HEK293T (cell line): ENCODE measurements around the gene IGIP.
A peak's percentile ranks its signal among the peaks of the same experiment; 100 is the strongest.

Source experiments
- CTCF ChIA-PET: fragments of 350-600 bp; formaldehyde crosslinking; extraction: SDS; loops from one replicate; lab custom pipeline; 2021; ENCODE audit warnings: antibody characterized with exemption, inconsistent platforms; lab: Yijun Ruan, JAX
- POLR2A ChIA-PET: fragments of 350-600 bp; formaldehyde crosslinking; extraction: SDS; loops from one replicate; lab custom pipeline; 2020; ENCODE audit warnings: antibody characterized with exemption, inconsistent platforms; lab: Yijun Ruan, JAX
- DNase-seq: peaks from one replicate; pipeline ENCODE4 v3.0.0; 2012; ENCODE audit warnings: mixed read lengths; ENCODE audit errors: extremely low spot score
- ARNT ChIP-seq: fragments of 450-650 bp; IDR thresholded peaks from 2 replicates; pipeline ENCODE4 v1.6.1; 2017; ENCODE audit warnings: mild to moderate bottlenecking
- BHLHE40 ChIP-seq: fragments of 450-650 bp; IDR thresholded peaks from 2 replicates; pipeline ENCODE4 v1.6.1; 2016; ENCODE audit warnings: mild to moderate bottlenecking, moderate library complexity, borderline replicate concordance
- CTBP1 ChIP-seq: fragments of 450-650 bp; IDR thresholded peaks from 2 replicates; pipeline ENCODE4 v1.6.1; 2016; ENCODE audit warnings: borderline replicate concordance
- ELF4 ChIP-seq: fragments of 450-650 bp; IDR thresholded peaks from 2 replicates; pipeline ENCODE4 v1.6.1; 2017; ENCODE audit warnings: antibody characterized with exemption
- FOXA1 ChIP-seq: fragments of 450-650 bp; IDR thresholded peaks from 2 replicates; pipeline ENCODE4 v1.6.1; 2016; ENCODE audit warnings: mild to moderate bottlenecking
- FOXK2 ChIP-seq: fragments of 450-650 bp; IDR thresholded peaks from 2 replicates; pipeline ENCODE4 v1.6.1; 2016; ENCODE audit warnings: mild to moderate bottlenecking
- FOXM1 ChIP-seq: fragments of 450-650 bp; IDR thresholded peaks from 2 replicates; pipeline ENCODE4 v1.6.1; 2017; ENCODE audit warnings: mild to moderate bottlenecking, borderline replicate concordance
- HDGF ChIP-seq: fragments of 450-650 bp; IDR thresholded peaks from 2 replicates; pipeline ENCODE4 v1.6.1; 2017; ENCODE audit warnings: antibody characterized with exemption, borderline replicate concordance
- L3MBTL2 ChIP-seq: fragments of 450-650 bp; conservative IDR thresholded peaks from 2 replicates; pipeline ENCODE4 v1.6.1; 2016; ENCODE audit warnings: mild to moderate bottlenecking
- LEF1 ChIP-seq: fragments of 450-650 bp; IDR thresholded peaks from 2 replicates; pipeline ENCODE4 v1.6.1; 2017; ENCODE audit warnings: mild to moderate bottlenecking, borderline replicate concordance
- NFRKB ChIP-seq: fragments of 450-650 bp; IDR thresholded peaks from 2 replicates; pipeline ENCODE4 v1.6.1; 2016; ENCODE audit warnings: mild to moderate bottlenecking, moderate library complexity
- PKNOX1 ChIP-seq: fragments of 450-650 bp; IDR thresholded peaks from 2 replicates; pipeline ENCODE4 v1.6.1; 2016
- SP1 ChIP-seq: fragments of 450-650 bp; IDR thresholded peaks from 2 replicates; pipeline ENCODE4 v1.6.1; 2017
- SUZ12 ChIP-seq: fragments of 450-650 bp; IDR thresholded peaks from 2 replicates; pipeline ENCODE4 v1.6.1; 2016; ENCODE audit warnings: mild to moderate bottlenecking
- TARDBP ChIP-seq: fragments of 450-650 bp; IDR thresholded peaks from 2 replicates; pipeline ENCODE4 v1.6.1; 2016
- ZNF384 ChIP-seq: fragments of 450-650 bp; IDR thresholded peaks from 2 replicates; pipeline ENCODE4 v1.6.1; 2016

The IGIP gene

GRCh38 chr5:140112685-140113179 lies 13.0 kb upstream of the IGIP start:
- CTCF ChIA-PET = interaction anchor here (0.5 to 1.6 kb wide), 6 partner anchors 9 to 443 kb away, joined by 3 to 8 read pairs (median 3); partner anchors contain the start of gene NRG2
- no peak for DNase-seq
- POLR2A ChIA-PET = interaction anchor here (1.1 to 3.8 kb wide), 5 partner anchors 10 to 62 kb away, joined by 3 to 22 read pairs (median 7); partner anchors contain the start of gene CYSTM1
- no peak for TF ChIP-seq ELF4
- no peak for TF ChIP-seq PKNOX1
- no peak for TF ChIP-seq HDGF
- no peak for TF ChIP-seq NFRKB
- no peak for TF ChIP-seq FOXK2
- no peak for TF ChIP-seq ARNT
- no peak for TF ChIP-seq TARDBP
- TF ChIP-seq ZNF384 = no peak

GRCh38 chr5:140113180-140113698 lies 12.5 kb upstream of the IGIP start:
- DNase-seq = no peak
- TF ChIP-seq PKNOX1 = no peak
- TF ChIP-seq NFRKB = no peak
- POLR2A ChIA-PET = interaction anchor here (1.1 to 3.8 kb wide), 5 partner anchors 9 to 62 kb away, joined by 3 to 22 read pairs (median 7); partner anchors contain the start of gene CYSTM1
- CTCF ChIA-PET = interaction anchor here (0.5 to 1.6 kb wide), 4 partner anchors 9 to 70 kb away, joined by 3 to 8 read pairs (median 4); partner anchors contain the start of gene NRG2

DNA sequence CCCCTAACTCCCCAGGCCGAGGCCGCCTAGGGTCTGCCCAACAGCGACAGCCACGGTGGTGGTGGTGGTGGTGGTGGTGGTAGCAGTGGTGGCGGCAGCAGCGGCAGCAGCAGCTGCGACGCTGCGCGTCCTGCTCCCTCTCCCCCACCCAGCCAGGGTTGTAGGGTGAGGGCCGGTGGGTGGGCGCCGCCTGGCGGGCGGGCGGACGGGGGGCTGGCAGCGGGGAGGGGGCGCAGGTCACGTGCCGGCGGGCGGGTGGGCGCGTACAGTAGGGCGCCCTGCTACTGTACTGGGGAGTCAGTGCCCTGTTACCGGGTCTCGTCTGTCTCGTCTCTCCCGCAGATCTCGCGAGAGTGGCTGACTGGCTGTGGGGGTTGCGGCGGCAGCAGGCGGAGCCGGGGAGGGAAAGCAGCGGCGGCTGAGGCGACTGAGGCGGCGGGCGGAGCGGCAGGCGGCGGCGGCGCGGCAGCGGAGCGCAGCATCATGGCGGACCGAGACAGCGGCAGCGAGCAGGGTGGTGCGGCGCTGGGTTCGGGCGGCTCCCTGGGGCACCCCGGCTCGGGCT lies 12.0 kb upstream of the IGIP start, which contains the start of gene PURA:
Gene PURA (plus strand): TSS at position 411 of the 565 bp plus-strand sequence. CDS start 73 bp downstream, at position 484.
- POLR2A ChIA-PET = interaction anchor here (1.4 to 3.8 kb wide), 3 partner anchors 9 to 31 kb away, joined by 3 to 22 read pairs (median 7); no protein-coding TSS in a partner anchor

DNA sequence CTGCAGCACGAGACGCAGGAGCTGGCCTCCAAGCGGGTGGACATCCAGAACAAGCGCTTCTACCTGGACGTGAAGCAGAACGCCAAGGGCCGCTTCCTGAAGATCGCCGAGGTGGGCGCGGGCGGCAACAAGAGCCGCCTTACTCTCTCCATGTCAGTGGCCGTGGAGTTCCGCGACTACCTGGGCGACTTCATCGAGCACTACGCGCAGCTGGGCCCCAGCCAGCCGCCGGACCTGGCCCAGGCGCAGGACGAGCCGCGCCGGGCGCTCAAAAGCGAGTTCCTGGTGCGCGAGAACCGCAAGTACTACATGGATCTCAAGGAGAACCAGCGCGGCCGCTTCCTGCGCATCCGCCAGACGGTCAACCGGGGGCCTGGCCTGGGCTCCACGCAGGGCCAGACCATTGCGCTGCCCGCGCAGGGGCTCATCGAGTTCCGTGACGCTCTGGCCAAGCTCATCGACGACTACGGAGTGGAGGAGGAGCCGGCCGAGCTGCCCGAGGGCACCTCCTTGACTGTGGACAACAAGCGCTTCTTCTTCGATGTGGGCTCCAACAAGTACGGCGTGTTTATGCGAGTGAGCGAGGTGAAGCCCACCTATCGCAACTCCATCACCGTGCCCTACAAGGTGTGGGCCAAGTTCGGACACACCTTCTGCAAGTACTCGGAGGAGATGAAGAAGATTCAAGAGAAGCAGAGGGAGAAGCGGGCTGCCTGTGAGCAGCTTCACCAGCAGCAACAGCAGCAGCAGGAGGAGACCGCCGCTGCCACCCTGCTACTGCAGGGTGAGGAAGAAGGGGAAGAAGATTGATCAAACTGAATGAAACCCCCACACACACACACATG lies 11.2 kb upstream of the IGIP start:
- ChIA-PET POLR2A (interaction anchor here (0.9 to 3.8 kb wide), 4 partner anchors 8 to 76 kb away, joined by 4 to 22 read pairs (median 6); no protein-coding TSS in a partner anchor), CTCF (interaction anchor here (0.9 to 1.7 kb wide), 3 partner anchors 20 to 112 kb away, joined by 3 to 8 read pairs (median 4); no protein-coding TSS in a partner anchor)
- DNase-seq = peak; percentile 28
- TF ChIP-seq HDGF (0 out of 2 replicates have a peak, but pooled peaks have one; percentile 69), FOXK2 (no peak)

More for the DNA sequence above, 12.0 kb upstream of the IGIP start, which contains the start of gene PURA:
- DNase-seq = peak; percentile 89
- TF ChIP-seq PKNOX1 (no peak), ARNT (no peak), FOXM1 (no peak), BHLHE40 (no peak), ELF4 (no peak), SUZ12 (no peak), FOXK2 (no peak), LEF1 (no peak), HDGF (no peak), L3MBTL2 (no peak), SP1 (no peak), NFRKB (no peak), ZNF384 (no peak), FOXA1 (no peak), CTBP1 (no peak), TARDBP (no peak)
- CTCF ChIA-PET = interaction anchor here (0.6 kb wide), 1 partner anchor 40 kb away, joined by 3 read pairs; no protein-coding TSS in a partner anchor

DNA sequence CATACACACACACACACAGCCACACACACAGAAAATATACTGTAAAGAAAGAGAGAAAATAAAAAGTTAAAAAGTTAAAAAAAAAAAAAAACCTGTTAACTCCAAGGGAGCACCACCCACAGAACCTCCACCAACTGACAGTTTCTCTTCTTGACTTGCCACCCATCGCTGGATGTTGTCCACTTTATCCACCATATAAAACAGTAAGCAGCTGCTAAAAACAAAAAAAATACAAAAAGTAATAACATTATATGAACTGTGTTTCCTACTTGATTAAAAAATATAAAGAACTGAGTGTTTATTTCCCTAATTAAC lies 10.6 kb upstream of the IGIP start:
- ChIA-PET CTCF (interaction anchor here (0.6 to 1.7 kb wide), 4 partner anchors 20 to 113 kb away, joined by 3 to 8 read pairs (median 4); no protein-coding TSS in a partner anchor), POLR2A (interaction anchor here (0.6 to 3.8 kb wide), 6 partner anchors 7 to 122 kb away, joined by 3 to 22 read pairs (median 6); no protein-coding TSS in a partner anchor)
- TF ChIP-seq PKNOX1 (no peak), CTBP1 (no peak), BHLHE40 (no peak), HDGF (no peak), L3MBTL2 (no peak), NFRKB (no peak), FOXM1 (no peak), FOXK2 (no peak), LEF1 (no peak), ELF4 (no peak), SP1 (no peak), ARNT (no peak), SUZ12 (no peak), FOXA1 (no peak), TARDBP (no peak), ZNF384 (no peak)
- no peak for DNase-seq
